ENCODE results near the gene RAVER1. TPM values are rescaled to one million over a fixed set of nuclear protein-coding genes. Genes with fewer than 3 reads are reported as not detected.
"Not testable (repeated sequence)": the region's sequence is repeated elsewhere in the genome, so short reads cannot be mapped to it uniquely, and the experiment has no call there.

Gene RAVER1
- total RNA-seq: 10 to 100 TPM; 83.7 to 90.8 TPM

GRCh38 chr19:10332965-10333757, at the start of gene RAVER1:
Gene RAVER1 (minus strand): TSS chr19:10333529. CDS start chr19:10333507, 22 bp downstream.
- Mint-ChIP-seq H3K9me3 (ENCODE audit: low read depth) (no peaks in the 10 kb centered on the region), H3K4me1 (peaks cover 25% of the 10 kb centered on the region), H3K36me3 (ENCODE audit: low read depth) (peaks cover 41% of the 10 kb centered on the region), H3K27ac (peak within 1 kb of the TSS; percentile 96), H3K4me3 (peak within 1 kb of the TSS; percentile 97), H3K27me3 (no peaks in the 10 kb centered on the region)
- ChIA-PET CTCF (interaction anchor here (0.5 to 2.1 kb wide), 5 partner anchors 56 to 160 kb away, joined by 3 to 9 read pairs (median 3); partner anchors contain the start of gene ICAM1), POLR2A (interaction anchor here (1.0 to 3.2 kb wide), 2 partner anchors 14 to 62 kb away, joined by 5 to 11 read pairs; partner anchors contain the start of gene ICAM1)
- intact Hi-C loops (cut with DNase I, micrococcal nuclease): loop anchor here (1.0 to 5.0 kb wide), 21 partner anchors 18 to 1821 kb away; partner anchors contain the start of genes CDKN2D (in 2 of the 2), TYK2 (in 2 of the 2), ATG4D (in 1 of the 2) and CDC37 (in 1 of the 2)
- ATAC-seq: peak; percentile 97
- DNase-seq: peak; percentile 99

- CTCF ChIA-PET: interaction anchor here (0.6 to 3.5 kb wide), 5 partner anchors 19 to 113 kb away, joined by 3 to 34 read pairs (median 3); partner anchors contain the start of genes ICAM1 and ICAM5
- intact Hi-C loops (cut with DNase I, micrococcal nuclease): loop anchor here in 1 of 2 experiments (10.0 kb wide), 1 partner anchor 448 kb away; the partner anchor contains the start of gene OLFM2
- peaks cover 22% of the 10 kb centered on the region for H3K4me1 Mint-ChIP-seq
- H3K27ac Mint-ChIP-seq; POLR2A ChIA-PET; ATAC-seq; DNase-seq; H3K9me3 Mint-ChIP-seq (ENCODE audit: low read depth); H3K4me3 Mint-ChIP-seq; H3K27me3 Mint-ChIP-seq: not testable (repeated sequence)
- peaks cover 15% of the 10 kb centered on the region for H3K36me3 Mint-ChIP-seq (ENCODE audit: low read depth)
These were observed 49.8 kb upstream of the RAVER1 start for GRCh38 chr19:10383223-10383499.

GRCh38 chr19:10380313-10381102, 47.2 kb upstream of the RAVER1 start, which contains the start of gene TYK2:
Gene TYK2 (minus strand): TSS chr19:10380572. CDS start chr19:10378406, 2,166 bp downstream.
- peaks cover 23% of the 10 kb centered on the region for H3K36me3 Mint-ChIP-seq (ENCODE audit: low read depth)
- H3K4me1 Mint-ChIP-seq: peaks cover 22% of the 10 kb centered on the region
- H3K4me3 Mint-ChIP-seq: peak within 1 kb of the TSS; percentile 86
- H3K9me3 Mint-ChIP-seq (ENCODE audit: low read depth): no peaks in the 10 kb centered on the region
- H3K27me3 Mint-ChIP-seq: no peaks in the 10 kb centered on the region
- DNase-seq (peak; percentile 97), ATAC-seq (peak; percentile 99)
- CTCF ChIA-PET: interaction anchor here (0.6 to 3.6 kb wide), 13 partner anchors 8 to 160 kb away, joined by 3 to 34 read pairs (median 4); partner anchors contain the start of gene ICAM1
- POLR2A ChIA-PET: interaction anchor here (0.6 to 1.0 kb wide), 11 partner anchors 8 to 1040 kb away, joined by 3 to 11 read pairs (median 4); partner anchors contain the start of gene ICAM1
- peak within 1 kb of the TSS; percentile 96 for H3K27ac Mint-ChIP-seq
- intact Hi-C loops (cut with DNase I, micrococcal nuclease): loop anchor here (1.0 to 10.0 kb wide), 12 partner anchors 23 to 446 kb away; partner anchors contain the start of genes CDC37 (in 2 of the 2), ICAM1 (in 2 of the 2), RAVER1 (in 2 of the 2) and DNMT1 (in 1 of the 2)

GRCh38 chr19:10379880-10380312, 46.6 kb upstream of the RAVER1 start:
- intact Hi-C loops (cut with DNase I, micrococcal nuclease): loop anchor here (1.0 to 10.0 kb wide), 12 partner anchors 23 to 446 kb away; partner anchors contain the start of genes CDC37 (in 2 of the 2), ICAM1 (in 2 of the 2), RAVER1 (in 2 of the 2) and DNMT1 (in 1 of the 2)
- Mint-ChIP-seq H3K9me3 (ENCODE audit: low read depth) (no peaks in the 10 kb centered on the region), H3K27me3 (no peaks in the 10 kb centered on the region), H3K4me1 (peaks cover 22% of the 10 kb centered on the region), H3K4me3 (peak overlapping the region; percentile 86), H3K27ac (peak overlapping the region; percentile 96), H3K36me3 (ENCODE audit: low read depth) (peaks cover 26% of the 10 kb centered on the region)
- no peak for ATAC-seq
- no peak for DNase-seq
- ChIA-PET CTCF (interaction anchor here (0.7 to 3.6 kb wide), 8 partner anchors 9 to 417 kb away, joined by 3 to 34 read pairs (median 6); partner anchors contain the start of gene ICAM1), POLR2A (interaction anchor here (0.6 to 1.0 kb wide), 10 partner anchors 9 to 1041 kb away, joined by 3 to 11 read pairs (median 4); partner anchors contain the start of gene ICAM1)

GRCh38 chr19:10378124-10378523, 44.8 kb upstream of the RAVER1 start:
- ChIA-PET POLR2A (interaction anchor here (0.6 kb wide), 1 partner anchor 109 kb away, joined by 6 read pairs; no protein-coding TSS in a partner anchor), CTCF (interaction anchor here (1.2 to 1.4 kb wide), 2 partner anchors 13 to 119 kb away, joined by 4 to 5 read pairs; no protein-coding TSS in a partner anchor)
- intact Hi-C loops (cut with DNase I, micrococcal nuclease): no loop called here
- Mint-ChIP-seq H3K9me3 (ENCODE audit: low read depth) (no peaks in the 10 kb centered on the region), H3K27me3 (no peaks in the 10 kb centered on the region), H3K4me3 (no peak overlapping the region), H3K27ac (no peak overlapping the region), H3K4me1 (peaks cover 22% of the 10 kb centered on the region), H3K36me3 (ENCODE audit: low read depth) (peaks cover 32% of the 10 kb centered on the region)
- DNase-seq (no peak), ATAC-seq (no peak)

GRCh38 chr19:10377140-10377640, 43.9 kb upstream of the RAVER1 start:
- H3K27ac Mint-ChIP-seq; DNase-seq; H3K9me3 Mint-ChIP-seq (ENCODE audit: low read depth); ATAC-seq; intact Hi-C loops (cut with DNase I, micrococcal nuclease); H3K27me3 Mint-ChIP-seq; H3K4me3 Mint-ChIP-seq: not testable (repeated sequence)
- ChIA-PET CTCF (interaction anchor here (1.2 kb wide), 1 partner anchor 118 kb away, joined by 4 read pairs; no protein-coding TSS in a partner anchor), POLR2A (interaction anchor here (0.7 kb wide), 1 partner anchor 111 kb away, joined by 3 read pairs; no protein-coding TSS in a partner anchor)
- peaks cover 22% of the 10 kb centered on the region for H3K4me1 Mint-ChIP-seq
- peaks cover 32% of the 10 kb centered on the region for H3K36me3 Mint-ChIP-seq (ENCODE audit: low read depth)

- Mint-ChIP-seq H3K9me3 (ENCODE audit: low read depth) (no peaks in the 10 kb centered on the region), H3K27me3 (no peaks in the 10 kb centered on the region), H3K4me3 (no peak overlapping the region), H3K36me3 (ENCODE audit: low read depth) (peaks cover 29% of the 10 kb centered on the region), H3K27ac (no peak overlapping the region), H3K4me1 (peaks cover 12% of the 10 kb centered on the region)
- DNase-seq (no peak), ATAC-seq (no peak)
- intact Hi-C loops (cut with DNase I, micrococcal nuclease): no loop called here
- ChIA-PET CTCF (interaction anchor here (1.2 kb wide), 1 partner anchor 207 kb away, joined by 3 read pairs; no protein-coding TSS in a partner anchor), POLR2A (interaction anchor here (0.7 to 0.8 kb wide), 2 partner anchors 48 to 125 kb away, joined by 3 to 8 read pairs; no protein-coding TSS in a partner anchor)
These were observed 41.6 kb upstream of the RAVER1 start for GRCh38 chr19:10374931-10375330.

- CTCF ChIA-PET: no interaction called here
These were observed 39.4 kb upstream of the RAVER1 start for GRCh38 chr19:10372690-10373089.

GRCh38 chr19:10368101-10368803, 34.9 kb upstream of the RAVER1 start:
- no peak overlapping the region for H3K27ac Mint-ChIP-seq
- H3K4me1 Mint-ChIP-seq: no peaks in the 10 kb centered on the region
- H3K27me3 Mint-ChIP-seq: no peaks in the 10 kb centered on the region
- ChIA-PET CTCF (interaction anchor here (0.6 to 2.3 kb wide), 3 partner anchors 13 to 23 kb away, joined by 3 to 8 read pairs (median 4); no protein-coding TSS in a partner anchor), POLR2A (interaction anchor here (0.6 kb wide), 1 partner anchor 97 kb away, joined by 7 read pairs; the partner anchor contains the start of gene ICAM1)
- intact Hi-C loops (cut with DNase I, micrococcal nuclease): no loop called here
- H3K36me3 Mint-ChIP-seq (ENCODE audit: low read depth): peaks cover 34% of the 10 kb centered on the region
- no peaks in the 10 kb centered on the region for H3K9me3 Mint-ChIP-seq (ENCODE audit: low read depth)
- no peak overlapping the region for H3K4me3 Mint-ChIP-seq
- no peak for DNase-seq
- no peak for ATAC-seq

More at GRCh38 chr19:10372690-10373089, 39.4 kb upstream of the RAVER1 start:
- H3K4me3 Mint-ChIP-seq: no peak overlapping the region
- H3K4me1 Mint-ChIP-seq: no peaks in the 10 kb centered on the region
- no peaks in the 10 kb centered on the region for H3K9me3 Mint-ChIP-seq (ENCODE audit: low read depth)
- no peak for DNase-seq
- H3K27me3 Mint-ChIP-seq: no peaks in the 10 kb centered on the region
- POLR2A ChIA-PET: interaction anchor here (0.6 kb wide), 1 partner anchor 202 kb away, joined by 3 read pairs; no protein-coding TSS in a partner anchor
- no peak overlapping the region for H3K27ac Mint-ChIP-seq
- peaks cover 31% of the 10 kb centered on the region for H3K36me3 Mint-ChIP-seq (ENCODE audit: low read depth)
- ATAC-seq: no peak
- intact Hi-C loops (cut with DNase I, micrococcal nuclease): no loop called here

All from activated CD4-positive, alpha-beta T cell treated with anti-CD3 and anti-CD28 coated beads for 36 hours (primary cell).